Ovary (tissue), 9 donors: Measurements from ENCODE around the gene SLFN5. TPM values are rescaled to one million over a fixed set of nuclear protein-coding genes. Genes with fewer than 3 reads are reported as not detected.

Experiments
- DNase-seq, 5 donors: peaks; one replicate each; pipeline ENCODE4 v3.0.0-alpha.2; 2019 to 2020
- H3K27ac ChIP-seq, 2 donors: fragments of 200-600 bp; one replicate each; pipeline versions ENCODE4 v1.5.1 to v1.8.0; 2019 to 2022
- H3K27me3 ChIP-seq: fragments of 200-600 bp; one replicate; pipeline ENCODE4 v1.8.0; 2022
- H3K36me3 ChIP-seq: fragments of 200-600 bp; sonication (generic); one replicate; pipeline ENCODE4 v1.5.1; 2019
- H3K4me1 ChIP-seq: one replicate; pipeline ENCODE4 v1.8.1; 2013; ENCODE audit warnings: mild to moderate bottlenecking, moderate library complexity; ENCODE audit not compliant: insufficient read depth
- H3K4me3 ChIP-seq: fragments of 200-600 bp; sonication (generic); one replicate; pipeline ENCODE4 v1.5.1; 2017
- H3K9me3 ChIP-seq, 2 donors: fragments of 200-600 bp in 1 of 2; sonication (generic) in 1 of 2; one replicate each; pipeline versions ENCODE4 v1.5.1 to v1.8.1; 2013 to 2019; ENCODE audit warnings: mild to moderate bottlenecking in 1 of 2, moderate library complexity in 1 of 2
- CTCF ChIP-seq, 3 donors: fragments of 450-650 bp in 2 of 3; fragments of 200-600 bp in 1 of 3; IDR thresholded peaks; one replicate each; pipeline versions ENCODE4 v1.5.1 to v1.8.0; 2016 to 2022; ENCODE audit warnings: antibody characterized with exemption in 3 of 3, mild to moderate bottlenecking in 1 of 3
- EP300 ChIP-seq: sonication (generic); formaldehyde crosslinking; IDR thresholded peaks from one replicate; pipeline ENCODE4 v1.6.1; 2017; ENCODE audit warnings: antibody characterized with exemption
- POLR2A ChIP-seq: fragments of 450-650 bp; IDR thresholded peaks from one replicate; pipeline ENCODE4 v1.6.1; 2017; ENCODE audit warnings: antibody characterized with exemption, mild to moderate bottlenecking, moderate library complexity
- whole genome bisulfite sequencing, 3 donors: extraction: QIAGEN DNeasy Blood & Tissue Kit in 1 of 3; methylation state at CpG; one replicate each; pipeline versions ENCODE4 v1.1.5 to v1.1.7; 2013 to 2017; 5-methylcytosine and 5-hydroxymethylcytosine counted together
- intact Hi-C, 4 donors: fragments of 100-400 bp; cut with DNase I; formaldehyde crosslinking; loops; one replicate each; pipeline versions ENCODE4 v1.11.0 to v1.15.1; 2022 to 2023
- polyA plus RNA-seq, 2 donors: library from polyadenylated mRNA; stranded (reverse); fragments of 200-250 nt in 1 of 2; fragments of 350-450 nt in 1 of 2; fragmentation: Illumina TruSeq in 1 of 2; extraction: RNeasy Lipid Tissue Mini Kit (QIAGEN cat#74804) in 1 of 2; gene quantifications; one replicate each; pipeline ENCODE4 v1.2.3, GENCODE V29; 2013 to 2014
- total RNA-seq, 7 donors: library from RNA; depleted of rRNA in 2 of 7; stranded (reverse); fragments of >200 nt in 2 of 7; fragmentation: NEBNext Ultra II Directional in 3 of 7; extraction: Animal tissue kit (Norgen Biotek cat#: 25700) in 3 of 7; gene quantifications; one replicate each; pipeline versions ENCODE4 v1.1.0 to v1.2.4, GENCODE V29; 2016 to 2023
- donor health status: DM: no; HTN: no; CAD: no; lungs with moderate emphysema.
- donor health status: DM: no; HTN: no; CAD: no.
- donor health status: Bipolar disorder and iron deficiency.
- donor health status: DM: yes; HTN: yes; CAD: no.
- donor health status: DM: no; HTN: no; CAD: no.
- donor health status: DM: yes; HTN: yes; CAD: no.

Gene SLFN5
- total and polyA plus RNA-seq, 9 donors: 4.5 to 22.7 (median 17.9) TPM

GRCh38 chr17:35236821-35237220 is 6.1 kb upstream of the SLFN5 start:
- Histone ChIP-seq H3K27ac (no peak overlapping the region), H3K4me1 (no peaks in the 10 kb centered on the region), H3K9me3 (no peaks in the 10 kb centered on the region), H3K4me3 (no peak overlapping the region), H3K27me3 (no peaks in the 10 kb centered on the region), H3K36me3 (no peaks in the 10 kb centered on the region)
- intact Hi-C loops: no loop called here
- 69 to 74% (median 73%) methylated on average over 5 of the region's 5 CpGs for WGBS, 3 donors
- DNase-seq: no peak
- TF ChIP-seq EP300: no peak
- TF ChIP-seq POLR2A: no peak
- no peak for TF ChIP-seq CTCF (IDR thresholded peaks at IDR 0.05)

DNA sequence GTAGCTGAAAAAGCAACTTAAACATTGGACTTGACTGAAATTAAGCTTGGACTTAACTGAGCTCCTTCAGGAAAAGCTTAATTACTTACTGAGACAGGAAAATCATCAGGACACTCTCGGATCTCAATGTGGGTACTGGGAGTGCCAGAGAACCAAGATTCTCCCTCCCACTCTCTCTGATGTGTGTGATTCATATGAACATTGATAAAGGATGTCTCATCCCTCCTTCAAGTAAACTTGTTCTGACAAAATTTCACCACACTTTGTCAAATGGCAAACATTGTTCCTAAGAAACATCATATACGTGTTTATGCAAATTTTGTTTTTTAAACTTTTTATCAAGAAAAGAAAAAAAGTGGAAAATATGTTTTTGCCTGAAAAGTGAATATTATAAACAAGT is 4.1 kb upstream of the SLFN5 start:
- H3K4me3 ChIP-seq: no peak overlapping the region
- H3K27me3 ChIP-seq: no peaks in the 10 kb centered on the region
- H3K4me1 ChIP-seq: no peaks in the 10 kb centered on the region
- no peak for TF ChIP-seq CTCF (IDR thresholded peaks at IDR 0.05)
- TF ChIP-seq POLR2A: no peak
- TF ChIP-seq EP300: no peak
- no peak overlapping the region for H3K27ac ChIP-seq
- H3K36me3 ChIP-seq: no peaks in the 10 kb centered on the region
- intact Hi-C loops: no loop called here
- DNase-seq: no peak
- H3K9me3 ChIP-seq: no peaks in the 10 kb centered on the region
- 29 to 38% (median 37%) methylated on average over 2 of the region's 2 CpGs for WGBS, 3 donors

DNA sequence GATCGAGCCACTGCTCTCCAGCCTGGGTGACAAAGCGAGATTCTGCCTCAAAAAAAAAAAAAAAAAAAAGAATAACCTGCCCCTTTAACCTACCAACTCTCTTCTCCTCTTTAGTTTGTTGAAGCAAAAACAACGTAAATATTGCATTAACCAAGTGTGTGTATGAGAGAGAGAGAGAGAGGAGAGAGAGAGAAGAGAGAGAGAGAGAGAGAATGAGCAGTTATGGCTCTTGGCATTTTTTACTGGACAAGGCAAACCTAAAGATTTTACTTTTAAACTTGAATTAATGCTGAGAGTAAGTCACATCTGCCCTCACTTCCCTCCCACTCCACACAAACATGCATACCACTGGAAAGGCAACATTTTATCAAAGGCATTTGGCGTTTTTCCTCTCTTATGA is 3.0 kb upstream of the SLFN5 start:
- no peak for DNase-seq
- no peak overlapping the region for H3K4me3 ChIP-seq
- no peaks in the 10 kb centered on the region for H3K27me3 ChIP-seq
- WGBS, 3 donors: 43 to 57% (median 57%) methylated on average over 4 of the region's 4 CpGs
- H3K36me3 ChIP-seq: no peaks in the 10 kb centered on the region
- no peak for TF ChIP-seq EP300
- TF ChIP-seq POLR2A: no peak
- no peak for TF ChIP-seq CTCF (IDR thresholded peaks at IDR 0.05)
- H3K4me1 ChIP-seq: peaks cover 6% of the 10 kb centered on the region
- intact Hi-C loops: no loop called here
- no peaks in the 10 kb centered on the region for H3K9me3 ChIP-seq
- no peak overlapping the region for H3K27ac ChIP-seq

- H3K27ac ChIP-seq: no peak overlapping the region
- H3K27me3 ChIP-seq: no peaks in the 10 kb centered on the region
- DNase-seq: no peak
- 94 to 95% (median 94%) methylated on average over 8 of the region's 8 CpGs for WGBS, 3 donors
- no peak for TF ChIP-seq CTCF (IDR thresholded peaks at IDR 0.05)
- no peak for TF ChIP-seq POLR2A
- TF ChIP-seq EP300: no peak
- no peak overlapping the region for H3K4me3 ChIP-seq
- no peaks in the 10 kb centered on the region for H3K36me3 ChIP-seq
- H3K4me1 ChIP-seq: peaks cover 7% of the 10 kb centered on the region
- intact Hi-C loops: no loop called here
- no peaks in the 10 kb centered on the region for H3K9me3 ChIP-seq
These were observed 2.0 kb upstream of the SLFN5 start for GRCh38 chr17:35240861-35241260.

GRCh38 chr17:35241520-35241919 is 1.4 kb upstream of the SLFN5 start:
- TF ChIP-seq POLR2A (no peak), CTCF (IDR thresholded peaks at IDR 0.05) (no peak), EP300 (no peak)
- Histone ChIP-seq H3K27ac (no peak overlapping the region), H3K4me1 (peaks cover 7% of the 10 kb centered on the region), H3K4me3 (peak overlapping the region; percentile 53), H3K27me3 (no peaks in the 10 kb centered on the region), H3K9me3 (no peaks in the 10 kb centered on the region), H3K36me3 (no peaks in the 10 kb centered on the region)
- peak in 3 of 5 donors; percentile 17 to 37 (median 21) for DNase-seq
- intact Hi-C loops: no loop called here
- WGBS, 3 donors: 81 to 86% (median 82%) methylated on average over 19 of the region's 19 CpGs
